ENCODE data around the gene NR0B2. TPM values are rescaled to one million over a fixed set of nuclear protein-coding genes. Genes with fewer than 3 reads are reported as not detected.
"Not testable (repeated sequence)": the region's sequence is repeated elsewhere in the genome, so short reads cannot be mapped to it uniquely, and the experiment has no call there.

The NR0B2 gene
- total RNA-seq, 8 experiments from 2014 or later, result 0.24 TPM; not detected in 7

- 50 to 100% (median 80%) methylated on average over 1 of the region's 1 CpG; no CpG with 5 or more reads in 7 of the 10 experiments for WGBS, 10 experiments
- Histone ChIP-seq H3K27ac (no peak overlapping the region), H3K4me3 (no peak overlapping the region), H3K4me1 (replicated peaks in 1 of 2) (peaks cover 0 to 7% of the 10 kb centered on the region in 2 donors)
- peak in 1 of 8 experiments; percentile 9 for ATAC-seq (replicated peaks in 6 of 8)
- in situ Hi-C loops (cut with MboI; ENCODE audit: low pct_unique_long_range_greater_than_20kb in 2 of 9, low sequenced_read_pairs in 9 of 9, unreplicated experiment in 9 of 9), result no loop called here
These were observed 35.6 kb upstream of the NR0B2 start for GRCh38 chr1:26949266-26949925.

- H3K27ac ChIP-seq; H3K4me1 ChIP-seq (replicated peaks in 1 of 2); H3K4me3 ChIP-seq; in situ Hi-C loops (cut with MboI; ENCODE audit: low pct_unique_long_range_greater_than_20kb in 2 of 9, low sequenced_read_pairs in 9 of 9, unreplicated experiment in 9 of 9); ATAC-seq (replicated peaks in 6 of 8): not testable (repeated sequence)
- 85 to 100% (median 90%) methylated on average over 2 to 13 of the region's 16 CpGs; no CpG with 5 or more reads in 1 of the 10 experiments for WGBS, 10 experiments
These were observed 34.9 kb upstream of the NR0B2 start for GRCh38 chr1:26948725-26949057.

- ATAC-seq (replicated peaks in 6 of 8), result no peak
- WGBS, 10 experiments, result 60 to 100% (median 96%) methylated on average over 1 to 4 of the region's 4 CpGs; no CpG with 5 or more reads in 3 of the 10 experiments
- no peak overlapping the region for H3K27ac ChIP-seq
These were observed 32.5 kb upstream of the NR0B2 start for GRCh38 chr1:26946270-26946669.

GRCh38 chr1:26945728-26946127, 32.0 kb upstream of the NR0B2 start:
- 40 to 100% (median 79%) methylated on average over 1 to 5 of the region's 8 CpGs; no CpG with 5 or more reads in 6 of the 10 experiments for WGBS, 10 experiments
- in situ Hi-C loops (cut with MboI; ENCODE audit: low pct_unique_long_range_greater_than_20kb in 2 of 9, low sequenced_read_pairs in 9 of 9, unreplicated experiment in 9 of 9), result no loop called here
- Histone ChIP-seq H3K4me1 (replicated peaks in 1 of 2) (peaks cover 0 to 6% of the 10 kb centered on the region in 2 donors), H3K4me3 (no peak overlapping the region), H3K27ac (no peak overlapping the region)
- no peak for ATAC-seq (replicated peaks in 6 of 8)

More at GRCh38 chr1:26946270-26946669, 32.5 kb upstream of the NR0B2 start:
- no peak overlapping the region for H3K4me3 ChIP-seq
- in situ Hi-C loops (cut with MboI; ENCODE audit: low pct_unique_long_range_greater_than_20kb in 2 of 9, low sequenced_read_pairs in 9 of 9, unreplicated experiment in 9 of 9), result no loop called here
- H3K4me1 ChIP-seq (replicated peaks in 1 of 2), result peaks cover 0 to 7% of the 10 kb centered on the region in 2 donors

GRCh38 chr1:26945138-26945537, 31.4 kb upstream of the NR0B2 start:
- Histone ChIP-seq H3K27ac (no peak overlapping the region), H3K4me1 (replicated peaks in 1 of 2) (peaks cover 0 to under 1% of the 10 kb centered on the region in 2 donors), H3K4me3 (no peak overlapping the region)
- ATAC-seq (replicated peaks in 6 of 8), result no peak
- WGBS, 10 experiments, result 57 to 100% (median 70%) methylated on average over 1 to 2 of the region's 2 CpGs; no CpG with 5 or more reads in 6 of the 10 experiments
- in situ Hi-C loops (cut with MboI; ENCODE audit: low pct_unique_long_range_greater_than_20kb in 2 of 9, low sequenced_read_pairs in 9 of 9, unreplicated experiment in 9 of 9), result no loop called here

GRCh38 chr1:26942656-26943055, 28.9 kb upstream of the NR0B2 start:
- Histone ChIP-seq H3K4me3 (no peak overlapping the region), H3K27ac (no peak overlapping the region), H3K4me1 (replicated peaks in 1 of 2) (no peaks in the 10 kb centered on the region)
- in situ Hi-C loops (cut with MboI; ENCODE audit: low pct_unique_long_range_greater_than_20kb in 2 of 9, low sequenced_read_pairs in 9 of 9, unreplicated experiment in 9 of 9), result no loop called here
- ATAC-seq (replicated peaks in 6 of 8), result no peak
- WGBS, 10 experiments, result 88 to 100% (median 95%) methylated on average over 3 to 11 of the region's 12 CpGs; no CpG with 5 or more reads in 5 of the 10 experiments

- no peaks in the 10 kb centered on the region for H3K4me1 ChIP-seq (replicated peaks in 1 of 2)
- WGBS, 10 experiments, result 87 to 100% (median 95%) methylated on average over 1 to 8 of the region's 10 CpGs; no CpG with 5 or more reads in 6 of the 10 experiments
- H3K4me3 ChIP-seq, result no peak overlapping the region
- no peak for ATAC-seq (replicated peaks in 6 of 8)
- H3K27ac ChIP-seq, result no peak overlapping the region
- in situ Hi-C loops (cut with MboI; ENCODE audit: low pct_unique_long_range_greater_than_20kb in 2 of 9, low sequenced_read_pairs in 9 of 9, unreplicated experiment in 9 of 9), result no loop called here
These were observed 27.5 kb upstream of the NR0B2 start for GRCh38 chr1:26941311-26941710.

- H3K4me1 ChIP-seq (replicated peaks in 1 of 2), result no peaks in the 10 kb centered on the region
- no peak overlapping the region for H3K27ac ChIP-seq
- in situ Hi-C loops (cut with MboI; ENCODE audit: low pct_unique_long_range_greater_than_20kb in 2 of 9, low sequenced_read_pairs in 9 of 9, unreplicated experiment in 9 of 9), result no loop called here
- no peak for ATAC-seq (replicated peaks in 6 of 8)
- H3K4me3 ChIP-seq, result no peak overlapping the region
- WGBS, 10 experiments, result 93 to 100% (median 100%) methylated on average over 1 to 2 of the region's 2 CpGs; no CpG with 5 or more reads in 6 of the 10 experiments
These were observed 24.9 kb upstream of the NR0B2 start for GRCh38 chr1:26938659-26939025.

GRCh38 chr1:26938004-26938658, 24.4 kb upstream of the NR0B2 start:
- Histone ChIP-seq H3K27ac (no peak overlapping the region), H3K4me3 (no peak overlapping the region), H3K4me1 (replicated peaks in 1 of 2) (no peaks in the 10 kb centered on the region)
- 88 to 100% (median 90%) methylated on average over 2 to 4 of the region's 4 CpGs; no CpG with 5 or more reads in 7 of the 10 experiments for WGBS, 10 experiments
- in situ Hi-C loops (cut with MboI; ENCODE audit: low pct_unique_long_range_greater_than_20kb in 2 of 9, low sequenced_read_pairs in 9 of 9, unreplicated experiment in 9 of 9), result no loop called here
- peak in 1 of 8 experiments; percentile 14 for ATAC-seq (replicated peaks in 6 of 8)

GRCh38 chr1:26936823-26937222, 23.0 kb upstream of the NR0B2 start:
- Histone ChIP-seq H3K4me3 (no peak overlapping the region), H3K27ac (no peak overlapping the region), H3K4me1 (replicated peaks in 1 of 2) (no peaks in the 10 kb centered on the region)
- ATAC-seq (replicated peaks in 6 of 8), result no peak
- in situ Hi-C loops (cut with MboI; ENCODE audit: low pct_unique_long_range_greater_than_20kb in 2 of 9, low sequenced_read_pairs in 9 of 9, unreplicated experiment in 9 of 9), result no loop called here
- 75 to 97% (median 83%) methylated on average over 1 to 6 of the region's 6 CpGs for WGBS, 10 experiments

GRCh38 chr1:26932531-26932930, 18.8 kb upstream of the NR0B2 start:
- WGBS, 10 experiments, result 74 to 100% (median 98%) methylated on average over 1 to 3 of the region's 3 CpGs

GRCh38 chr1:26923711-26924110, 9.9 kb upstream of the NR0B2 start:
- in situ Hi-C loops (cut with MboI; ENCODE audit: low pct_unique_long_range_greater_than_20kb in 2 of 9, low sequenced_read_pairs in 9 of 9, unreplicated experiment in 9 of 9), result no loop called here
- H3K4me1 ChIP-seq (replicated peaks in 1 of 2), result peaks cover 11 to 12% of the 10 kb centered on the region in 2 donors
- WGBS, 10 experiments, result 83 to 100% (median 96%) methylated on average over 1 to 3 of the region's 3 CpGs; no CpG with 5 or more reads in 4 of the 10 experiments
- no peak for ATAC-seq (replicated peaks in 6 of 8)
- H3K27ac ChIP-seq, result no peak overlapping the region
- no peak overlapping the region for H3K4me3 ChIP-seq

More at GRCh38 chr1:26932531-26932930, 18.8 kb upstream of the NR0B2 start:
- in situ Hi-C loops (cut with MboI; ENCODE audit: low pct_unique_long_range_greater_than_20kb in 2 of 9, low sequenced_read_pairs in 9 of 9, unreplicated experiment in 9 of 9), result no loop called here
- Histone ChIP-seq H3K4me3 (no peak overlapping the region), H3K4me1 (replicated peaks in 1 of 2) (no peaks in the 10 kb centered on the region), H3K27ac (no peak overlapping the region)
- no peak for ATAC-seq (replicated peaks in 6 of 8)

- WGBS, 10 experiments, result 79 to 100% (median 92%) methylated on average over 2 to 3 of the region's 3 CpGs; no CpG with 5 or more reads in 3 of the 10 experiments
- H3K4me1 ChIP-seq (replicated peaks in 1 of 2), result peaks cover 11 to 12% of the 10 kb centered on the region in 2 donors
- no peak overlapping the region for H3K27ac ChIP-seq
- ATAC-seq (replicated peaks in 6 of 8), result no peak
- in situ Hi-C loops (cut with MboI; ENCODE audit: low pct_unique_long_range_greater_than_20kb in 2 of 9, low sequenced_read_pairs in 9 of 9, unreplicated experiment in 9 of 9), result no loop called here
- peak overlapping the region in 3 of 5 donors; percentile 67 to 80 (median 67) for H3K4me3 ChIP-seq
These were observed 9.1 kb upstream of the NR0B2 start for GRCh38 chr1:26922901-26923300.

Measured in motor neuron (in vitro differentiated cells).